HG03103 (cell line): ENCODE results near the gene NKX3-2.
"Not testable (repeated sequence)": the region's sequence is repeated elsewhere in the genome, so short reads cannot be mapped to it uniquely, and the experiment has no call there.

ENCODE experiments used
- ATAC-seq: cut with Tn5 transposase; IDR thresholded peaks from one replicate; pipeline ENCODE4 v1.9.1; 2021; ENCODE audit warnings: low read depth; ENCODE audit not compliant: unreplicated experiment

Gene NKX3-2

DNA sequence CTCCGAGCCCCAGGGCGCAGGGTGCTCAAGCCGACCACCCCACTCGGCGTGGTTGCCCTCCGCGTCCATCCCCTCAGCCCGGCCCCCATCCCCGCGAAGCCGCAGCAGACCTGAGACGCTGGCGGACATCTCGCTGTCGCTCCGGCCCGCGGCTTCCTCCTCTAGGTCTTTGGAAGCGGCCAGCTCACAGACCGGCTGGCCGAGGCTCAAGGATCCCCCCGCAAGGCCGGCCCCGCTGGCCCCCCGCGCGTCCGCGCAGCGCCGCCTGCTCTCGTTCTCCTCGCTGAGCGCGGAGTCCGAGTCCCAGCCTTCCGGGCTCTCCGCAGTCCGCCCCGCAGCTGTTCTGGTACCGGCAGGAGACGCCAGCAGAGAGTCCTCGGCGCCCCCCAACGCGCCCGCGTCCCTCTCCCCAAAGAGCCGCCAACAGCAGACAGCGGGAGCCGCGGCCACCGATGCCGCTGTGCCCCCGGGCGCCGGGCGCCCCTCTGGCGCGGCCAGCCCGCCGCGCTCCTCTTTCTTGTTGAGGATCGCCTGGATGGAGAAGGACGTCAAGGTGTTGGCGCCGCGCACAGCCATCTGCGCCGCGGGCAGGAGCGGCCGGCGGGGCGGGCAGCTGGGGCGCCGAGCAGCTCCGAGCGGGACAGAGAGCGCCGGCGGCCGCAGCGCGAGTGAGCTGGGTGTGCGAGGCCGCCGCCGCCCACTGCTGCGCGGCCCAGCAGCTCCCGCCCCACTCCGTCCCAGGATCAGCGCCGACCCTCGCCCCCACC lies at the start of gene NKX3-2:
TSS of gene NKX3-2 (minus strand) at position 670 of the 767 bp plus-strand sequence. CDS start at position 576, 94 bp downstream.
- no peak for ATAC-seq

DNA sequence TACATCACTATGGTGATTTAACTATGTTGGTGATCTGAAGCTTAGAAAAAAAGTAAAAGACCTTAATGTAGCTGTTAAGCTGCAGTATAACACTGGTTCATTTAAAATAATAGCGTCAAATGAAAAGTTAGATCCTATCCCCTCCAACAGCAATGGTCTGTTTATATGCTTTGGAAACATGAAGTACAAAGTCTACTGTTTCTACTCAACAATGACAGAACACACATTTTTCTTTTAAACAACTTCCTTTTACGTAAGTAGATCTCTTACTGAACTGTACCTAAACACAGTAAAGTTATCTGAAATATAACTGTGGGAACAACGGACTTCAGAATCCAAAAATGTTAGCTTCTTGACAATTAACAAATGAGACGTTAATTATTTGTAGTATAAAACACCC lies 47.9 kb upstream of the NKX3-2 start:
- no peak for ATAC-seq

DNA sequence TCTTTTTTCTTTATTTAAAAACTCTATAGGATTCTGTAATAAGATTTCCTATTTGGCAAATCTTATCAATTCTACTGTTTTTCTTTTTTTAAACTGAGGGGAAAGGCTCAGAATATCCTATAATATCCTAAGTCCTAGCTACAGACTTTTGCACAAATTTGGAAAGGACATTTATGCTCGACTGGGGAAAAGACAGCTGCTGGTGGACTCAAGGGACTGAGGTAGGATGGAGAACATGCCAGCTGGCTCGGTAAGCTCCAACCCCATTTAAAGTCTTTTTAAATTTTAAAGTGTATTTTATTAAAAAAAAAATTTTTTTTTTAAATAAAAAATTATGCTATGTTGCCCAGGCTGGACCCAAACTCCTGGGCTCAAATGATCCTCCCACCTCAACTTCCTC lies 46.5 kb upstream of the NKX3-2 start:
- no peak for ATAC-seq

DNA sequence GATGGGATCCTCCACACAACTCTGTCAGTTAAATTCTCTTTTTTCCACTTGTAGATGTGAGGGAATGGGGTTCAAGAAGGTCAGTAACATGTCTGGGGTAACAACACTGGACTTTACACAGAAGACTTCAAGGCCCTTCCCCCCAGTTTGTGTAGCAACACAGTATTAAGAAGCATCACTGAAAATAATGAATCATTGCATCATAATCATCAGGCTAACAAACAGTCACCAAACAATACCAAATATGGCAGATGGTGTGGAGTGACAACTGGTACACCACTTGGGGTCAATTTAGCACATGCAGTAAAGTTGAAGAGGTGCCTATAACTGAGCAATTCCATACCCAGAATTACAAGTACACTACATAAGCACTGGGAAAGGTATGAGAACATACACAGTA lies 44.6 kb upstream of the NKX3-2 start:
- ATAC-seq: no peak

DNA sequence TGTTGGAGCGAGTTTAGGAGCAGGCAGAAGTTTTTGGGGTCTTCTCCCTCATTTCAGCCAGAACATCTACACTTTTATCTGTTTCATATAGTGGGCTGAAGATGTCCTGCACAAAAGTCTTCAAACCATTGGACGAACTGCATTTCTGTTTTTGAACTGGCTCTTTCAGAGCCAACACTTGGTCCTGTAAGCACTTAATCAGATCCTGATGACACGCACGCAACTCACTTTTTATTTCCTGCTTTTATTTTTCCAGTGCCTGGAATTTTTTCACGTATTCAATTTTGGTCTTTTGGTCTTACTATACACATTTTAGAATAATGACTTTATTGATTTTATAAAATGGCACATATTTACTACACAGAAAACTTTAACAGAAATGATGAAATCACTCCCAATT lies 40.2 kb upstream of the NKX3-2 start:
- no peak for ATAC-seq

DNA sequence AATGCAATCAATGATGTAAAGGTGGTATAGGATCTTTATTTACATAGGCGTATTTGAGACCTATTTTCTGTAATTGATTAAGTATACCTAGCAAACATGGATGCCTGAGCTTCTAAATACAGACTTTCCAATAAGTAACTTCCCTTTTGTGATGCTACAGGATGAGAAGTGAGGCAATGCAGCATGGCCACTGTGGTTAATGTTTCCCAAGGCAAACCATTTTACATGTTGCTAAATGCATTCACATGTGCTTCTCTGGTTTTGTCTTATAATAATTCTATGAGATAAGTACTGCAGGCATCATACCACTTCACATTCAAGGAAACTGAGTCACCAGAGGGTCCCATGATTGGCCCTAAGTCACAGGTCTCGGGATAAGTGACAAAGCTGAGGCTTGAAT lies 35.7 kb upstream of the NKX3-2 start:
- ATAC-seq: no peak

DNA sequence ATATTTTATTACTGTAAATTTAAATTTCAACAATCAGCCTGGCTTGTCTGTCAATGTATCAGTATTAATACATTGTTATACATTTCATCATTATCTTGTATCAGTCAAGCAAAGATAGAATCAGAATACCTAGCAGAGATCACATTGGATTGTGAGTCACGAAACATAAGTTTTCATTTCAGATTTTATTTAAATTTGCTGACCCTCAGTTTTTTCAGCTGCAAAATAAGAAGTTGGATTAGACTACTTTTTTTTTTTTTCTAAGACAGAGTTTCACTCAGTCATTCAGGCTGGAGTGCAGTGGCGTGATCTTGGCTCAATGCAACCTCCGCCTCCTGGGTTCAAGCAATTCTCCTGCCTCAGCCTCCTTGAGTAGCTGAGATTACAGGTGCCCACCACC lies 33.4 kb upstream of the NKX3-2 start:
- no peak for ATAC-seq

DNA sequence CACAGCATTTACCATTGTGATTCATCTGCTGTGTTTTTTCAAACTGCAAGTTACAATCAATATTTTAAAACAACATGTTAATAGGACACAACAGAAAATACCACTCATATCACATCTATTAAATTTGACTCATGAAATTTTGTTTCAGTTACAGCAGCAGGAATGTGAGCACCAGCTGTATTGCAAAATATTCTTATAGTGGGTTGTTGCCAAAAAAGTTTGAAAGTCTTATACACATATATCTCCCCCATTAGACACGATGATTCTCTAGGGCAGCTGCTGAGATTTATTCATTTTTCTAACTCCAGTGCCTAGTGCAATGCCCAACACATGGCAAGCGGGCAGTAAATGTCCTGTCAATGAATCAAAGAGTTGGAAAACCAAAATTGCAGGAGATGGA lies 26.6 kb upstream of the NKX3-2 start:
- ATAC-seq: no peak

DNA sequence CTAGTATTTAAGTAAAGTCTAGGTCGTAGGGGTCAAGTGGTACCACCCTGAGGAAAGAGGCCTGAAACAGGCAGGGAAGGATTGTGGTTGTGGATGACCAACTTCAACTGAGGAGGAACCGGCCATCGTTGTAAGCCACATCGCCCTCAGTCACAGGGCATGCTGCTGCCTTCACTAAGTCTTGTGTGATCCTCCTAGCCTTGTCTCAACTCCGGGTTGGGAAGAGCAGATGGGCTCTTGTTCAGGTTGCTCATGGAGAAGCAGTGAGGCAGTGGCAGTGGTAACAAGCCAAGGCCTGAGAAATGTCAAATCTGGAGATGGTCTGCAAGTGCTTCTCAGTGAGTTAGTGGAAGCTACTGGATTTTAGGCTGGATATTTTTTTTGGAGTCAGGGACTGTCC lies 22.8 kb upstream of the NKX3-2 start:
- ATAC-seq: no peak

DNA sequence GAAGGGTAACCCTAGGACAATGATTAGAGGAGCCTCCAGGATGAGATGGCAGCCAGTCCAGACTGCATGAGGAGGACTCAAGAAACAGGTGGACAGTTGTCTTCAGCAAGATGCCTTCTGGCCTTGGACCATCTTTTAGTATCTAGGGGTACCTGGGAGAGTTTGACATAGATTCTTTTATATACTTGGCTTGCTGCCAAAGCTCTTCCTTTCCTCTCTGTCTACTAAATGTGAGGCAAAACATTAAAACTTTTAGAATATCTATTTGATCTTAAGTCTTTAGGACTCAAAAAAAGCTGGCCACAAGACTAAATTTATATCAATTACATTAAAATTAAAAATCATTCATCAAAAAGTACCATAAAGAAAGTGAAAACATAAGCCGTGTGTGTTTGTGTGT lies 18.6 kb upstream of the NKX3-2 start:
- ATAC-seq: no peak

DNA sequence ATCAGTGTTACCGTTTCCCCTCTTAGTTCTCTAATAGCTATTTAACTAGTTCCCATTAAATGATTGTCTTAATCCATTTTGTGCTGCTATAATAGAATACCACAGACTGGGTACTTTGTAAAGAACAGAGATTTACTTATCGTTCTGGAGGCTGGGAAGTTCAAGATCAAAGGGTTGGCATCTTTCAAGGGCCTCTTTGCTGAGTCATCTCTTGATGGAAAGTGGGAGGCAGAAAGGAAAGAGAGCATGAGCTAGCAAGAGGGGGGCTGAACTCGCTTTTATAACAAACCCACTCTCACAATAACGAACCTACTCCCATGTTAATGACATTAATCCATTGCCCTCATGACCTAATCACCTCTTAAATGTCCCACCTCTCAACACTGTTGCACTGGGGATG lies 17.4 kb upstream of the NKX3-2 start:
- ATAC-seq: no peak

DNA sequence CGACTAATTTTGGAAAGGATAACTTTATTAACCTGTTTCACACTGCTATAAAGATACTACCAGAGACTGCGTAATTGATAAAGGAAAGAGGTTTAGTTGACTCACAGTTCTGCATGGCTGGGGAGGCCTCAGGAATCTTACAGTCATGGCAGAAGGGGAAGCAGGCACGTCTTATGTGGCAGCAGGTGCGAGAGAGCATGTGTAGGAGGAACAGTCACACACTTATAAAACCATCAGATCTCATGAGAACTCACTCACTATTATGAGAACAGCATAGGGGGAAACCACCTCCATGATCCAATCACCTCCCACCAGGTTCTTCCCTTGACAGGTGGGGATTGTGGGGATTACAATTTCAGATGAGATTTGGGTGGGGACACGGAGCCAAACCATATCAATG lies 15.8 kb upstream of the NKX3-2 start:
- ATAC-seq: not testable (repeated sequence)

DNA sequence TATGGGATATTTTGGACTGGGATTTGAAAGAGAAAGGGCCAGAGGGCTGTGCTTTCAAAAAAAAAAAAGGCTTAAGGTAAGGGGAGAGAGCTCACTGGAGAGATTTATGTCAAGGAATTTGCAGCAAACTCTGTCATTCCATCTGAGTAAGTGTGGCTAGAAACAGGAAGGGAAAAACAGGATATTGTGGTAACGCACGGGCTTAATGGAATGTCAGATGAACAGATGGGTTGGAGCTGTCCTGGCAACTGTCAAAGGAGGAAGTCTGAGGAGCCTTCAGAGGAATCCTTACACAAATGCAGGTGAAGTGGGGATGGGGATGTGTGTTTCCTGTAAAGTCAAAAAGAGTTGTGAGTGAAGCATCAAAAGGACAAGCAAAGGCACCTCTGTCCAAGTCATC lies 15.1 kb upstream of the NKX3-2 start:
- ATAC-seq: no peak

DNA sequence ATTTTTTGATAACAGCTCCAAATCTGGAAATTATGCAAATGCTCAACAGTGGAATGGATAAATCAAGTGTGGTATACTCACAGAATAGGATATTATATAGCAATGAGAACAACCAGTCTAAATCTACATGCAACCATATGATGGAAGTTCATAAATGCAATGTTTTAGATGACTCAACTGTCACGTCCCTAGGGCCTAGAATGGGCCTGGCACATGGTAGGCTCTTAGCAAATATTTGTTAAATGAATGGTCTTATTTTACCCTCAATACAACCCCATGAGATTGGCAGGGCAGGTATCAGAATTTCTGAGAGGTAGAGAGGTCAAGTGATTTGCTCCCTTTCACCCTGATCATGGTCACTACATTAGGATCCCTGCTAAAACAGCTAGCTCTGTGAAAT lies 14.6 kb upstream of the NKX3-2 start:
- ATAC-seq: no peak

DNA sequence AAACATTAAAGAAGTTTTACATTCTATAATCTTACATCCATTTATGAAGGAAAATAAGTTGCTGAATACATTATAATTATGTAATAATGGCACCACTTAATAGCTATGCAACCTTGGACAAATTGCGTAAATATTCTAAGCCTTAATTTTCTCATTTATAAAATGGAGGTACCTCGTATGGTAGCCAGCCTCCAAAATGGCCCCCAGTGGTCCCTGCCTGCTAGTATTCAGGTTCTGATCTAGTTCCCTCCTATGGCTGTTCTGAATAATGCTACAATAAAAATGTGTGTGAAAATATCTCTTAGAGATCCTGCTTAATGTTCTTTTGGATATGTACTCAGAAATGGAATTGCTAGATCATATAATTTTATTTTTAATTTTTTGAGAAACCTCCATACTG lies 11.0 kb upstream of the NKX3-2 start:
- no peak for ATAC-seq

DNA sequence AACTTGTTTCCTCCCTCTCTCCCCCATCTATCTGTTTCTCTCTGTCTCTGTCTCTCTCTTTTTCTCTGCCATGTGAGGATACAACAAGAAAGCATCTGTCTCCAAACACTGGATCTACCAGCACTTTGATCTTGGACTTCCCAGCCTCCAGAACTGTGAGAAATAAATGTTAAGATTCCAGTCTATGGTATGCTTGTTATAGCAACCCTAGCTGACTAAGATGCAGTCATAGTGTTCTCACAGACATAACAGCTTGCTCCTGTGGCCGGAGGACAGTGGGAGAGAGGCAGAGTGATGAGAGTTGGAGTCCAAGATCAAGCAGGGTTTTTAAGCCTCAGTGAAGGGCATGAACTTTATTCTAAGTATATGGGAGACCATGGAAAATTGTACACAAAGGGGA lies 8.8 kb upstream of the NKX3-2 start:
- no peak for ATAC-seq

DNA sequence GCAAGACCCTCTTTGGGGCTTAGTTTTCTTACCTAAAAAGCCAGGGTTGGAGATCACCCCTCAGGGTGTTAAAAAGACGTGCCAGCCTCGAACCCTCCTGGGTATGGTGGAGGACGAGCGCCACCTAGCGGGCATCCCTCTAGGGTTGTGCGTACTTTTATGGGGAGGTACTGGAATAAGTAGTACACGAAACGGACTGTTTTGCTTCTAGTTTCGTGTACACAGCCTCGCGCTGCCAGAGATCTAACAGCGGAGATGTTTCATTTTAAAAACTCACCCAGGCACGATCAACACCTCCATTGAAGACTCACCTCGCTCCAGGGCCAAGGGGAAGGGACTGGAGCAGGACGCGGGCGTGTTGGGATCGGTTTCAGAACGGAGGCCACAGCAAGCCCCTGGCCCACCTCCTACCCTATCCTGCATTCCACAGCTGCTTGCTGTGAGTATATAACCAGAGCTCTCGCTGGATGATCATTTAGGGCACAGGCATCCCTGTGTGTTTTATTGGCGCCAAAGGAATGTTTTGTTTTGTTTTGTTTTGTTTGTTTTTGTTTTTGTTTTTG lies 4.8 kb upstream of the NKX3-2 start:
- peak; percentile 68 for ATAC-seq

DNA sequence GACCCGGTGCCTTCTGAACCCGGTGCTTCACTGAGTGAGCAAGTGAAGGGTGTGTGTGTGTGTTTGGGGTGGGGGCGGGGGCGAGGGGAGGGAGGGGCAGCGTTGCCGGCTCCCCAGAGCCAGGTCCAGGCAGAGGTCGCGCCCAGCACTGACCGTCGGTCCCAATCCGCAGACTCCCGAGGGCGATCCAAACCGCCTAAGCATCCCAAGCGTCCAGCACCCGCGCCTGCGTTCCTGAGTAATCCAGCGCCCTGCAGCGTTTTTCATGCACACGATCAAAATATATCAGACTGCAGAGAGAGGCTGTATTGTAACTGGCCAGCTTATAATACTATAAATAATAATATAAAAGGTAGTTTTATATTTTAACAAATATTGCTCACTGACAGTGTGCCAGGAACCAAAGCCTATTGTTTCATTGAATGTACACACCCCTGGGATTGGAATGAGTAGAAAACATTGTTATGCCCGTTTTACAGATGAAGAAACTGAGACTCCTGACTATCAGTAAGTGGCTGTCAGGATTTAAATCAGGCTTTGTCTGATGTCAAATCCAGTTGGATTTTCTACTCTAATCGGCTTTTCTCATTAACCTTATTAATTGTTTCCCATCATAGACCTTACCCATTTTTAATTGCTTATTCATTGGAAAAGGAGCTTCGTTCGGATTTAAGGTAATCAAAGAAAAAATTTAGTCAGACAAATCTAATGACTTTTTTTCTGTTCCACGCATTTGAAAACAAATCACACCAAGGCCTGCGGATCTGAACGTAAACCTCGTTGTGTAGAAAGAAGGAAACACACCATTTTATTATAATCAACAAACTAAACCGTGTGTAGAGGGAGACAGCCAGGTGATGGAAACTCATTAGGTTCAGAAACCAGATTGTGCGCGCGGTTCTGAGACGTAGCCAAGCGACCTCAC lies 4.0 kb upstream of the NKX3-2 start:
- ATAC-seq: no peak

DNA sequence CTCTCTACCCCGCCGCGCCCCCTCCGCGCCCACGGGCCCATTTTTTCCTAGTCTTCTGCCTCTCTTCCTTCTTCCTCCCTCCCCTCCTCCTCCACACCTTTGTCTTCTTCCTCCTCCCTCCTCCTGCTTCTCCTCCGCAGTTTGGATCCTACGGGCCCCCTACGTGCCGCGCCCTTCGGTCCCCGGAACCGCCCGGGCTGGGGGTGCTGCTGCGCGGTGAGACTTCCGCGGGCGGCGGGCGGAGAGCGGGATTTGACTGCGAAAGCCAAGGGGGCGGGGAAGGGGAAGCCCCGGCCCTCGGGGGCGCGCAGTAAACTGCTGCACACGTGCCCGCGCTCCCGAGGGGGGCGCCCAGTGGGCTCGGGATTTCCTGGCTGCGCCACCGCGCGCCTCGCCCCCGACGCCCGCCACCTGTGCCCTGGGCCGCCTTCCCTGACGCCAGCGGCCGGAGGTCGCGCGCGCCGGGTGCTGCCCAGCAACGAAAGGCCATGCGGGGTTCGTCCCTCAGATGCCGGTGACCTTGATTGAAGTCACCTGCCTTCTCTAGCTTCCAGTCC lies 3.3 kb upstream of the NKX3-2 start:
- no peak for ATAC-seq

DNA sequence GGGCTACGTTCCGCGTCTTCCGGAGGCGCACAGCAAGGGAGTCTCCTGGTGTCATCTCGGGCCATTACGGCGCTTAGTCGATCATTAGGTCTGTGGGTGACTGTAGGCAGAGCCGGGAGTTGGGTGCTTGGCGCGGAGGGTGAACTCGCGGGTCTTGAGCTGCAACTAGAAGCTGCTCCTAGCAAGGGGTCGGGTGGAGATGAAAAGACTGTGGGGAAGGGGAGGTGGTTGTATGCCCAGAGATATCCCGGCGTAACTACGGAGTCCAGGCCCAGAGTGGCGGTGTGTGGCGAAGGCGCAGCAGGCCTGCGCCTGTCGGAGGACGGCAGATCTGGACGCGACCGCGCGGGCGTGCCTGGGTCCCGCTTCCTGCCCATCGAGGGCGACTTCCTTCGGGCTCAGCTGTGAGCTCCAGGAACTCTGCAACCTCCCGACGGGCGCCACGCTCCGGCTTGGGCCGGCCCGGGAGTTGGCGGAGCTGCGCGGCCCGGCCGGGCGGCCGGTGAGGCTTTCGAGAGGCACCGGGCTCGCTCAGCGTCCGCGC lies 2.7 kb upstream of the NKX3-2 start:
- no peak for ATAC-seq
